Fibroblast of skin of scalp (primary cell): ENCODE results near the gene MORN1.
"Not testable (repeated sequence)": the region's sequence is repeated elsewhere in the genome, so short reads cannot be mapped to it uniquely, and the experiment has no call there.

Experiments
- DNase-seq: peaks from one replicate; pipeline ENCODE4 v3.0.0-alpha.2; 2013

Gene MORN1

GRCh38 chr1:2303016-2303775 lies 88.2 kb downstream of the MORN1 start:
- DNase-seq, result no peak

- DNase-seq, result no peak
Measured at GRCh38 chr1:2302292-2302925, 88.9 kb downstream of the MORN1 start.

GRCh38 chr1:2301607-2302291 lies 89.6 kb downstream of the MORN1 start:
- no peak for DNase-seq

- peak; percentile 57 for DNase-seq
Measured at GRCh38 chr1:2300851-2301606, 90.3 kb downstream of the MORN1 start.

GRCh38 chr1:2300004-2300771 lies 91.2 kb downstream of the MORN1 start:
- DNase-seq, result no peak

GRCh38 chr1:2299131-2299627 lies 92.2 kb downstream of the MORN1 start:
- no peak for DNase-seq

GRCh38 chr1:2298685-2299084 lies 92.7 kb downstream of the MORN1 start:
- DNase-seq, result no peak

GRCh38 chr1:2297246-2298011 lies 93.9 kb downstream of the MORN1 start:
- DNase-seq, result no peak

GRCh38 chr1:2296614-2297013 lies 94.7 kb downstream of the MORN1 start:
- no peak for DNase-seq

- not testable (repeated sequence) for DNase-seq
Measured at GRCh38 chr1:2296211-2296610, 95.1 kb downstream of the MORN1 start.

GRCh38 chr1:2295526-2295925 lies 95.8 kb downstream of the MORN1 start:
- no peak for DNase-seq

GRCh38 chr1:2294725-2295078 lies 96.7 kb downstream of the MORN1 start:
- DNase-seq, result no peak

GRCh38 chr1:2294033-2294724 lies 97.2 kb downstream of the MORN1 start:
- DNase-seq, result peak; percentile 34

GRCh38 chr1:2292725-2293450 lies 98.5 kb downstream of the MORN1 start:
- no peak for DNase-seq

GRCh38 chr1:2291577-2291976 lies 99.8 kb downstream of the MORN1 start:
- no peak for DNase-seq

- DNase-seq, result peak; percentile 98
Measured at GRCh38 chr1:2290595-2291510, 100.5 kb downstream of the MORN1 start.

- no peak for DNase-seq
Measured at GRCh38 chr1:2290171-2290578, 101.2 kb downstream of the MORN1 start.

- DNase-seq, result no peak
Measured at GRCh38 chr1:2289607-2290006, 101.7 kb downstream of the MORN1 start.
